NCI-H2227 treated with DMSO at 0.1 percent for 48 hours (cell line): ENCODE data around the gene LUC7L2.
"Not testable (repeated sequence)": the region's sequence is repeated elsewhere in the genome, so short reads cannot be mapped to it uniquely, and the experiment has no call there.

Experiments
- DNase-seq: peaks from one replicate; lab custom pipeline; 2025; lab: John Stamatoyannopoulos, UW

The LUC7L2 gene, protein sequence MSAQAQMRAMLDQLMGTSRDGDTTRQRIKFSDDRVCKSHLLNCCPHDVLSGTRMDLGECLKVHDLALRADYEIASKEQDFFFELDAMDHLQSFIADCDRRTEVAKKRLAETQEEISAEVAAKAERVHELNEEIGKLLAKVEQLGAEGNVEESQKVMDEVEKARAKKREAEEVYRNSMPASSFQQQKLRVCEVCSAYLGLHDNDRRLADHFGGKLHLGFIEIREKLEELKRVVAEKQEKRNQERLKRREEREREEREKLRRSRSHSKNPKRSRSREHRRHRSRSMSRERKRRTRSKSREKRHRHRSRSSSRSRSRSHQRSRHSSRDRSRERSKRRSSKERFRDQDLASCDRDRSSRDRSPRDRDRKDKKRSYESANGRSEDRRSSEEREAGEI

DNA sequence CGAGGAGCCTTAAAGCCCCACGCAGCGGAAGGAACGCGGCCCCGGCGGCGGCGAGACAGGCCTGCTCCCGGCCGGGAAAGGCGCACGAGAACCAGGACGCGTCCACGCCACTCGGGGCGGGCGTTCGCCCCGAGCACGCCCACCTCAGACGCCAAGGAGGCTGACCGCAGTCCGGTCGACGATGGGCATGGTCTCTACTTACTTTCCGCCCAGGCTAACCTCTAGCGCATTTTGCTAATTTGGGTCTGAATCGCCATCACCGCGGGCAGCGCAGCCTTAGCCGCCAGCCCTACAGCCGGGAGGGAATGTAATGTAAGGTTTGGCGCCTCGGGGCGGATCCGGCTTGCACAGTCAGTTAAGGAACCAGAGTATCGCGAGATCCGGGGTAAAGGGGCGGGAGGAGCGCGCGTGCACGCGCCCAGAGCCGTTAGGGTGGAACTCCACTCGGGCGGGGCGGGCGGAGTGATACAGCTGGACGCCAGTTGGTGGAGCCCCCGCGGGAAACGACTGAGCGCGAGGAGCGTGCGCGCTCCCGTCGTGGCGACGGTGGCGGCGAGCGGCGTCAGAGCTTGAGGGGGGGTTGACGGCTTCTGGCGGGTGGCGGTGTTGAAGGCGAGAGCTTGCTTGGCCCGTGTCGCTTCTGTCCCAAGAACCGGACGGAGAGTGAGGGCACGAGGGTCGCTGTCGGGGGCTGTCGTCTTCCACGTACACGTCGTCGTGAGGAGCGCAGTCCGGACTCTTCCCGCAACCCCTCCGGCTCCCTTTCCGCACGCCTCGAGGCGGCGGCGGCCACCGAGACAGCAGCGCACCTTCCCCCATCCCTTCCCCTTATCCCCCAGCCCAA, at the start of gene LUC7L2:
Gene LUC7L2 (plus strand): TSS at position 529 of the 844 bp plus-strand sequence. CDS start 368 bp downstream, outside the sequence.
- DNase-seq, result peak; percentile 99

DNA sequence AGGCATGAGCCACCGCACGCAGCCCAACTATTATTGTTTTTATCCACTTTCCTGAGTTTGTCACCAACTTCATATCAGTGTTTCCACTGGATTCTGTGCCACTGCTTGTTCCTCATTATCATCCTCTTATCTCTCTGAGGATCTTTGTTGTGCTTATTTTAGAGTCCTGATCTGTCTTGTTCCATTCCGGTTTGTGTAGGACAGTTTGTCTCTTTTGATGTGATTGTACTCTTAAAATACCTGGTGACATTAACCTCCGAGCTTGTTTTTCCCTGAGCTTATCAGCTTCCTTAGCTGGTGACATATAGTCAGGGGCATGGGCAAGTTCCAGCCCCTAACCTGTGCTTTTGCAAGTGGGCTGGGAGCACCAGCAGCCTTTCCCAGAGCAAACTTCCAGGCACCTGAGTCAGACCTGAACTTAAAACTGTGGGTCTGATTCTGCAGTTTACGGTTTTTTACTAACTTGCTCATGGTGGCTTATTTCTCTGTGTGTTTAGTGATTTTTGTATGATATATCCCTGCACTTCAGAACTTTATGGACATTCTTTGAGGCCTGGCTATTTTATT, 41.7 kb upstream of the LUC7L2 start:
- no peak for DNase-seq

DNA sequence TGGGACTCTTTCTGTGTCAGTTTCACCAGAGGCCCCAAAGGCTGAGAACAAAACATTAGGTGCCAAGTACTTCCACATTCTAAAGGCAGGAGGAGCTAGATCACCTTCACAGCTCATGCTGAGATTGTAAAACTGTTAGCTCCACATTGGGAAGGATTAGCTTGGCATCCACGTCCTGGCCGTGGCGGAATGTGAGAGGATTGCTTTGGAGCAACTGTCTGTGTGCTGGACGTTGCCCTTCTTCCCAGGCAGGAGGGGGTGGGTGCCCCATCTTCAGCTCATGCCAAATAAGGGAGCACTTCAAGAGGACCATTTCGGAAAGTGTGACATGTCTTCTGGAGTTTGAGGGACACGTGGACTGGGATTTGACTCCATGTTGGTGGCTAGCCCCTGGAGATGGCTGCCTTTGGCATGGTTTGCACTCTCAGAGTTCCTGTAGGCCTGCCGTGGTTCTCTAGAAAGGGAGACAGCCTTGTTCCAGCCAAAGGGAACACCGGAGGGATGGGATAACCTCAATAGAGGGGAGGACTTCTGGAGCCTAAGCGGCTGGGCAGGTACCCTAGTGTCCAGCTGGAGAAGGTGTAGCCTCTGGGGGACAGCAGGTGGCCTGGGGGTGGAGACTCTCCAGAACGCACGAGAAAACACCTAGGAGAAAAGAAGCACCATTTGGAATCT, 38.5 kb upstream of the LUC7L2 start:
- DNase-seq, result no peak

DNA sequence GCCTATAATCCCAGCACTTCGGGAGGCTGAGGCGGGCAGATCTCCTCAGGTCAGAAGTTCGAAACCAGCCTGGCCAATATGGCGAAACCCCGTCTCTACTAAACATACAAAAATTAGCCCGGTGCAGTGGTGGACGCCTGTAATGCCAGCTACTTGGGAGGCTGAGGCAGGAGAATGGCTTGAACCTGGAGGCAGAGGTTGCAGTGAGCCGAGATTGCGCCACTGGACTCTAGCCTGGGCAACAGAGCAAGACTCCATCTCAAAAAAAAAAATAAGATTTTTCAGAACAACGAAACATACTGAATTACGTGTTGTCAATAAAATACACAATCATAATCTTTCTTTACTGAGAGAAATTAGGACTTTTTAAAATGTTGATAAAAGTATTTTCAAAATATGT, 35.0 kb upstream of the LUC7L2 start:
- DNase-seq, result not testable (repeated sequence)

DNA sequence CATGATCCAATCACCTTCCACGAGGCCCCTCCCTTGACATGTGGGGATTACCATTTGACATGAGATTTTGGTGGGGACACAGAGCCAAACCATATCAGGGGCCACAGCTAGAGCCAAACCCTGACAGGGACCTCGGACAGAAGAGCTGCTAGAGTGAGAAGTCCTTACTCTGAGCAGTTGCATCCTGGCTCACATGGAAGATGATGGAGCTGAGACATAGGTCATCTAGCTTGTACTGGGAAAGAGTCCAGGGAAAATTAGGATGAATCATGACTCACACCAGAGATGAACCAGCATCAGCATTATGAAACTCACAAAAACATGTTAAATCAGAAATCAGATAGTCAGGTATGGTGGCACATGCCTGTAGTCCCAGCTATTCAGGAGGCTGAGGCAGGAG, 31.3 kb upstream of the LUC7L2 start:
- DNase-seq, result no peak

DNA sequence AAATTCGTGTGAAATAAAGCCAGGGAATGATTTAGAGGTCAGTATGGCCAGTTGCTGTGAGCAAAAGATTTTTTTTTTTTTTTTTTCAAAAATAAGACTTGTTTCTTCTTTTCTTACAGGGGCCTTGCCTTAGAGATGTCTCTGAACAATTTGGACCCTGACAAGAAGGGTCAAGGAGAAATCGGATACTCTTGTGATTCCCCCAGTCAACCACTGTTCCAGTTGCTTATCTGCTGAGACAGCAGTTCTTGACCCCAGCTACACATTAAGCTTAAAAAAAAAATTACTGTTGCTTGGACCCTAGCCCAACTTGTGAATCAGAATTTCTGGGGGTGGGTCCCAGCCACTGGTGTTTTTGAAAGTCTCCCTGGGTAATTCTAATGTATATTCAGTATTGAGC, 30.6 kb upstream of the LUC7L2 start:
- DNase-seq, result no peak

DNA sequence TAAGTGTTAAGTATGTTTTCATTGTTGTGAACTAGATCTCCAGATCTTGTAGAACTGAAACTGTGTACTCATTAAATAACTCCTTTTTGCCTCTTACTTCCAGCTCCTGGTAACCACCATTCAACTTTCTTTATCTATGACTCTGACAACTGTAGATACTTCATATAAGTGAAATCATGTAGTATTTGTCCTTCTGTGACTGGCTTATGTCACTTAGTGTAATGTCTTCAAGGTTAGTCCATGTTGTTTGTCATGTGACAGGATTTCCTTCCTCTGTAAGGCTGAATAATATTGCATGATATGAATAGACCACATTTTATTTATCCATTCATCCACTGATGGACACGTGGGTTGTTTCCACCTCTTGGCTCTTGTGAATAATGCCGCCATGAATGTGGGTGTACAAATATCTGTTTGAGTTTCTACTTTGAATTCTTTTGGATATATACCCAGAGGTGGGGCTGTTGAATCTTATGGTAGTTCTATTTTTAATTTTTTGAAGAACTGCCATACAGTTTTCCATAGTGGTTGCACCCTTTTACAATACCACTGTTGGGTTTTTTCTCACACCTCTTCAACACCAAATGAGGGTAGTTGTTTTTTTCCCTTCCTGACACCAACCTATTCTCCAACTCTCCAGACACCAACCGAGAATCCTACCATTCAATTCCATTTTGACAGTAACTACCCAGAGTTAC, 29.2 kb upstream of the LUC7L2 start:
- DNase-seq, result no peak

DNA sequence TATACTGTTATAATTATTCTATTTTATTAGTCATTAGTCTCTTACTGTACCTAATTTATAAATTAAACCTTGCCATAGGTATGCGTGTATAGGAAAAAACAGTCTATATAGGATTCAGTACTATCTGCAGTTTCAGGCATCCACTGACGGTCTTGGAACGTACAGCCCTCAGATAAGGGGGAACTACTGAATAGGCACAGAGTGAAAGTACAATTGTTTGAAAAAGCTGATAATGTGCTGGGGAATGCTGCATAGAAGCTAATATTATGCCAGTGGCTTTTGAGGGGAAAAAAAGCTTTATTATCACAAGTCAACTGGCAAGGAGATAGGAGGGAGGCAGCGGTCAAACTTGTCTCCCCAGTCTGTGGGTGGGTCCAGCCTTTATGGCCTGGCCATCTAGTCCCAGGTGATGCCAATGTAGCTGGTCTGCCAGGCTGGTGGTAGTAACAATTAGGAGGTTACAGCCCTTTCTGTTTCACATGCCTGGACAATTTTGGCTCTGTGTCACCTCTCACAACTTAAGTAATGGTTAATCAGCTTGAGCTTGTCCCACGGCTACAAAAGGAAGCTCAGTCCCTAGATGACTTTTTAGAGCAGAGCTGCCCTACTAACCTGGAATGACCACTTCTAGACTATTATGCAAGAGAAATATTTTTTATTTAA, 26.9 kb upstream of the LUC7L2 start:
- DNase-seq, result no peak

DNA sequence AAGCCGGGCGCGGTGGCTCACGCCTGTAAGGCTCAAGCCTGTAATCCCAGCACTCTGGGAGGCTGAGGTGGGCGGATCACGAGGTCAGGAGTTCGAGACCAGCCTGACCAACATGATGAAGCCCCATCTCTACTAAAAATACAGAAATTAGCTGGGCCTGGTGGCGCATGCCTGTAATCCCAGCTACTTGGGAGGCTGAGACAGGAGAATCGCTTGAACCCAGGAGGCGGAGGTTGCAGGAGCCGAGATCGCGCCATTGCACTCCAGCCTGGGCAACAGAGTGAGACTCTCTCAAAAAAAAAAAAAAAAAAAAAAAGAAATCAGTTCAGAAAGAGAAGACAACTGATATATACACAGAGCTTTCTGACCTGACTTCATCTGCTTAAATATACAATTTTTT, 26.3 kb upstream of the LUC7L2 start:
- not testable (repeated sequence) for DNase-seq

DNA sequence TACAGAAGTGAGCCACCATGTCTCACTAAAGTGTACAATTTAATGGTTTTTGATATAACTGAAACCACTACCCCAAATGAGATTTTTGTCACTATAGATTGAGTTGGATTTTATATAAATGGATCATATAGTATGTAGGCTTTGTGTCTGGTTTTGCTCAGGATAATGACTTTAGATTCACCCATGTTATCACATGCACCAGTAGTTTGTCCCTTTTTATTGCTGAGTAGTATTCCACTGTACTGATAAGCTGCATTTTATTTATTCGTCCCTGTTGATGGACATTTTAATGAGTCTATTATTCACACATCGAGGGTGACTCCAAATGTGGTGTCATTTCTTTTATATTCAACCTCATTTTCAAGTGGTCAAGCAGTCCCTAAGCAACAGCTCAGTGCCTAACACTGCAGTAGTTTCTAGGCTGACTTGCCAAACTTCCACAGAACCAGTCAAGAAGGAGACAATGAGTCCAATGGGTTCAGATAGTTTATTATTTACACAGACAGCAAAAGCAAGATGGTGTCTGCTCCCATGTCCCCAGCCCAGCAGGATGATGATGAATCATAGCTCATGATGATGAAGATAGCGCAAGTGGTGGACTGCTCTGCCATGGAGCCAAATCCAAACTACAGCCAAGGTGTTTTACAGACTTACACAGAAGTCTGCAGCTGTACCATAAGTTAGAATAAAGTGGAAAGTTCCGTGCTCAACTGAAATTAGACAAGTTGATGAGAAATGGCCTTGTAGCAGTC, 25.1 kb upstream of the LUC7L2 start:
- DNase-seq, result no peak

DNA sequence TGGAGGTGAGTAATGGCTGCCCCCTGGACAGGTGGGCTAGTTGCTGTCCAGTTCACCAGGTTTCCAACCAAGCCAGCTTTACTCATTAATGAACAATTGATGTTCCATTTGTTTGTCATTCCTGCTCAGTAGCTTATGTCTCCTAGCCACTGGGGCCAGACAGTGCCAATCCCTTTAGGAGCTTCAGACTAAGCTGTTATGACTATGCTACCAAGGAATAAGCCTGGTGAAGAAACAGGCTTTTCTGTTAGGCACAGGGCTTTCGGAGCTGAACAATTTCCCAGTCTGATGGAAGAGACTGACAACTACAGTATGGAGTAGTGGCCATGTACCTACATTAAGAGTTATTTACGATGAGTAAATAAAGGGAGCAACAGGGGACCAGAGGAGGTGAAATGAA, 20.7 kb upstream of the LUC7L2 start:
- no peak for DNase-seq

DNA sequence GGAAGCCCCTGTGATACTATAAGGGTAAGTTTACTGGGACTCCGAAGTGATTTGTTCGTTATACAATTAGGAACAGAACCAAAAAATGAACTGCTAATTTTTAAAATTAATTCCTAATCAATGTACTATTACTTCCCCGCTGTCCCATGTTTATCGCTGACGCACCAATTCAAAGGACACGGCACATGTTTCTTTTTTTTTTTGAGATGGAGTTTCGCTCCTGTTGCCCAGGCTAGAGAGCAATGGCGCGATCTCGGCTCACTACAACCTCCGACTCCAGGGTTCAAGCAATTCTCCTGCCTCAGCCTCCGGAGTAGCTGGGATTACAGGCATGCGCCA, 20.0 kb upstream of the LUC7L2 start:
- no peak for DNase-seq

DNA sequence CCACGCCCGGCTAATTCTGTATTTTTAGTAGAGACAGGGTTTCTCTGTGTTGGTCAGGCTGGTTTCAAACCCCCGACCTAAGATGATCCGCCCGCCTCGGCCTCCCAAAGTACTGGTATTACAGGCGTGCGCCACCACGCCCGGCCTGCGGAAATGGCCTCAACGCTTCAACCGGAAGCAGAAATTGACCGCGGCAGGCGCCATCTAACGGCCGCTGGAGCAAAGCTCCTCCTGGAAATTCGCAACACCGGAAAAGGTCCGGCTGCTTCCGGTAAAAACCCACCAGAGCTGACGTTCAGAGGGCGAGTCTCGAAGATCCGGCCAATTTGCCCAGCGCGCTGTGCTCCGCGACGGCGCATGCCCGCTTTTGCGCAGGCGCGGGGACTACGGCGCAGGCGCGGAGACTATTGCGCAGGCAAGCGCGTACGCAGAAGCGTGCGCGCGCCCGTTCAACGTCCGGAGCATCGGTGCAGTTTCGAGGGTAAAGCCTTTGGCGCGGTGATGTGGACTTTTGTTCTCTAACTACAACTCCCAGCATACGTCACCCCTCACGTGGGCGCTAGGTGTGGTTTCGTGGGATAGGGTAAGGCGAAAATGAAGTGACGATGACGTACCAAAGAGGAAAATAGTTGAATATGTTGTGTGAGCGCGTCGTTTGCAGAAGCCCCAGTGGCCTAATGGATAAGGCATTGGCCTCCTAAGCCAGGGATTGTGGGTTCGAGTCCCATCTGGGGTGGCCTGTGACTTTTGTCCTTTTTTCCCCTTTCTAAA, 19.5 kb upstream of the LUC7L2 start:
- peak; percentile 99 for DNase-seq

DNA sequence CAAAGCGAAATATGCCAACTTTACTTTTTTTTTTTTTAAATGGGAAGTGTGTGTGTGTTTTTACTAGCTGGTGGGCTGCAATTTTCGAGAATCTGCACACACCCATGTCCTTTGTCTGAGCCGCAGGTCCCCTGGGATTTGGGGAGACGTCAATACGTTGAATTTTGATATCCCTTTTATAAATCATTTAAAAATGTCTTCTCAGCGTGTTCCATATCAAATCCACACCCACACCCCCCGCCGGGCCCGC, 19.0 kb upstream of the LUC7L2 start:
- no peak for DNase-seq

DNA sequence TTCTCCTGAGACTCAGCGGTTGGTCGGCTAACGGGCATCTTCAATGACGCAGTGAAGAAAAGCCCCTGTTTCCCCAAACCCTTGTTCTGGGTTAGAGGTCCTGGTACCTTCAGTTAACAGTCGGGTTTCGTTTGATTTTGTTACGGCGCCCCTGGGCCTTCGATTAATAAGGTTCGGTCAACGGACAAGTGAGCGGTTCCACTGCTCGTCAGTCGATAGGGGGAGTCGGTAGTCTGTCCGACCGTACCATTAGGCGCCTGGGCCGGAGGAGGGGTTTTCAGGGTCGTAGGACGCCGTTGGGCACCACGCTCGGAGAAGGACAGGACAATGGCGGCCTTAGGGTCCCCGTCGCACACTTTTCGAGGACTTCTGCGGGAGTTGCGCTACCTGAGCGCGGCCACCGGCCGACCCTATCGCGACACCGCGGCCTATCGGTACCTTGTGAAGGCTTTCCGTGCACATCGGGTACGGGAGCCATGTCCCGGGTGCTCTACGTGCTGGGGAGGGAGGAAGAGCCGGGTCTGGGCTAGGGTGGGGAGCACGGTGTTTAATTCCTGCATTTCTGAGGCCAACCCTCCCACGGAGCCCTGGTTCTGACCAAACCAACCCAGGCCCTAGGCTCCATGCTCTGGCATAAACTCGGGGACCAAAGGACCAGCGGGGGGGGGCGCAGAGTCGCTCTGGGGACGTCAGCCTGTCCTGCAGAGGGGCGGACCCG, 18.5 kb upstream of the LUC7L2 start, which contains the start of gene FMC1:
Gene FMC1 (plus strand): TSS at position 280 of the 718 bp plus-strand sequence. CDS start 48 bp downstream, at position 328.
- DNase-seq, result peak; percentile 99

DNA sequence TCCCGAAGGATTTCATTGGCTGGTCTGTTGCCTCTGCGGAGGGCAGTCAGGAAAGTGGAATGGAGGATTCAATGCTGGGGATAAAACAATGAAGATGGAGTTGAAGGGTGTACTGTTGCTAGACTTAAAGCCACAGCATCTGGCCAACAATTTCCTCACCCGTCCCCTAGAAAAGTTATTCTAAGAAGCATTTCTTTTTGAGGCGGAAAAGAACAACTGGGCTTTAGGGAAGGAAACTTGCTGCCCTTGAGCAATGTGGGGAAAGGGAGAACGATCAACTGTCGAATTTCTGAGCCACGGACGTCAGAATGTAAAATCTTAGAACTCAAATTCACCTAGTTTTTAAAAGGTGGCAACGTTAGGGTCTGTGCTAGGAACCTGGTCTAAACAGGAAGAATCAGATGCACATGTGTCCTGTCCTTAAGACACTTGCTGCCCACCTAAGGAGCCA, 17.9 kb upstream of the LUC7L2 start:
- no peak for DNase-seq

DNA sequence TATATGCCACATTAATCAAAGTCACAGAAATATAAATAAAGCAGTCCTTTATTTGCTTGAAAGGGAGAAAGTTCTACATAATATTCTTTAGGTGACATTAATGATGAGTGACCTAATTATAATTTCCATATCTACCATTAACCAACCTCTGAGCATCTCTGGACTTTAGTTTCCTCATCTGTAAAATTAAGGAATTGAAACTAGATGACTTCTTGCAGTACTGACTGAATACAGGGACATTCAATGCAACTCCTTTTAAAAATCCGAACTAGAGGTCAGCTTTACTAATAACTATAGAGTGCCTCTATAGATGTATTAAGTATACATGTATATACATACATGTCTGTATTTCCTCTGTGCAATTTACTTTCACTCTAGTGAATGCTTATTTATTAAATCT, 14.7 kb upstream of the LUC7L2 start:
- DNase-seq, result no peak

DNA sequence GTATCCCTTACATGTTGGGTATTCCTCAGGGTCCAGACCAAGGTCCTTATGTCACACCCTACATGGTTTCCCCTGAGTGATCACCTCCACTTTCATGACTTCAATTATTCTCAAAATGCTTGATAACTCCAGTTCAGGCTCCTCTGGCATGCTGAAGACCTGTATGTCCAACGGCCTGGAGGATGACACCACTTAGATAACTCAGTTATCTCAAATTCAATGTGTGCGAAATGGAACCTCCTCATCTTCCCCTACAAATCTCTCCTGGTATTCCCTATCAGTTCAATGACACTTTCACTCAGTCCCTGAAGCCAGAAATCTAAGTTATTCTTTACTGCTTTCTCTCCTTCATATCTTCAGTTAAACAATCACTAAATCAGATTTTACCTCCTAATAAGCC, 8.7 kb upstream of the LUC7L2 start:
- DNase-seq, result no peak

DNA sequence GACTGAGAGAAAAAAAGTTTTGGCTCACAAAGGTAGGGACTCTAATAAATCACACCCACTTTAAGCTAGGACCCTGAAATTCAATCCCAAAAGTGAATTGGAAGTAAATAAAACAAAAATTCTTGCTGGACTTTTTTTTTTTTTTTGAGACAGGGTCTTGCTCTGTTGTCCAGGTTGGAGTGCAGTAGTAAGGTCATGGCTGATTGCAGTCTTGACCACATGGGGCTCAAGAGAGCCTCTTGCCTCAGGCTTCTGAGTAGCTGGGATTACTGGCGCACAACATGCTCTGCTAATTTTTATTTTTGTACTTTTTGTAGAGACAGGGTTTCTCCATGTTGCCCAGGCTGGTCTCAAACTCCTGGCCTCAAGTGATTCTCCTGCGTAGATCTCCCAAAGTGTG, 5.0 kb upstream of the LUC7L2 start:
- no peak for DNase-seq
